SU-DHL-6 (cell line): Measurements from ENCODE around the gene TFEB.
A peak's percentile ranks its signal among the peaks of the same experiment; 100 is the strongest.

Experiments used
- H2AFZ ChIP-seq: fragments of 200-600 bp; sonication (generic); 2 replicates; pipeline ENCODE4 v1.6.1; 2014; ENCODE audit warnings: low read depth, mild to moderate bottlenecking, moderate library complexity, mixed read lengths, antibody characterized with exemption, low read length; ENCODE audit not compliant: severe bottlenecking
- H3F3A ChIP-seq: fragments of 200-600 bp; shearing (Covaris generic); 2 replicates; pipeline ENCODE4 v1.6.0; 2016; ENCODE audit warnings: antibody characterized with exemption, mild to moderate bottlenecking; ENCODE audit not compliant: insufficient read depth
- H3K27ac ChIP-seq: fragments of 200-600 bp; sonication (generic); 2 replicates; pipeline ENCODE4 v1.5.1; 2016; ENCODE audit warnings: low read depth, mild to moderate bottlenecking, low read length, moderate library complexity, mixed read lengths
- H3K27me3 ChIP-seq: fragments of 200-600 bp; sonication (generic), shearing (Covaris generic); 2 replicates; pipeline ENCODE4 v1.6.0; 2014; ENCODE audit warnings: mild to moderate bottlenecking, low read length
- H3K36me3 ChIP-seq: fragments of 200-600 bp; sonication (generic); 2 replicates; pipeline ENCODE4 v1.6.1; 2014; ENCODE audit warnings: mild to moderate bottlenecking, low read length, mixed read lengths
- H3K4me2 ChIP-seq: fragments of 300-600, 200-600 bp; shearing (Covaris generic), sonication (generic); 2 replicates; pipeline ENCODE4 v1.6.0; 2014; ENCODE audit warnings: low read length, low read depth, mild to moderate bottlenecking; ENCODE audit not compliant: poor library complexity, severe bottlenecking
- H3K4me3 ChIP-seq: fragments of 200-600 bp; sonication (generic); 2 replicates; pipeline ENCODE4 v1.5.1; 2014; ENCODE audit warnings: antibody characterized with exemption, low read length, mild to moderate bottlenecking, mixed read lengths; ENCODE audit not compliant: insufficient read depth, poor library complexity, severe bottlenecking
- H3K79me2 ChIP-seq: fragments of 200-600 bp; sonication (generic); 2 replicates; pipeline ENCODE4 v1.6.1; 2014; ENCODE audit warnings: mild to moderate bottlenecking, low read length, moderate library complexity; ENCODE audit not compliant: insufficient read depth
- H3K9ac ChIP-seq: fragments of 200-600 bp; sonication (generic); 2 replicates; pipeline ENCODE4 v1.7.0; 2014; ENCODE audit warnings: mild to moderate bottlenecking, low read length
- H3K9me2 ChIP-seq: fragments of 200-600 bp; sonication (generic); replicated peaks from 2 replicates; pipeline ENCODE4 v1.6.1; 2014; ENCODE audit warnings: low read length; ENCODE audit not compliant: insufficient read depth
- H3K9me3 ChIP-seq: fragments of 200-600 bp; sonication (generic); 2 replicates; pipeline ENCODE4 v1.6.1; 2014; ENCODE audit warnings: low read length, mixed read lengths; ENCODE audit not compliant: insufficient read depth
- H4K20me1 ChIP-seq: fragments of 200-600 bp; sonication (generic); 2 replicates; pipeline ENCODE4 v1.6.1; 2014; ENCODE audit warnings: low read depth, mild to moderate bottlenecking, antibody characterized with exemption, low read length, moderate library complexity, mixed read lengths
- EZH2phosphoT487 ChIP-seq: fragments of 200-600 bp; sonication (generic), shearing (Covaris generic); conservative IDR thresholded peaks from 2 replicates; pipeline ENCODE4 v1.6.1; 2018; ENCODE audit warnings: mild to moderate bottlenecking, antibody characterized with exemption, low read length, moderate library complexity, mixed read lengths
- TF ChIP-seq, protein P1 (sequence below): fragments of 200-600 bp; sonication (generic); IDR thresholded peaks from one replicate; pipeline ENCODE4 v1.5.1; 2017; ENCODE audit warnings: antibody characterized with exemption, mild to moderate bottlenecking, low read length, moderate library complexity; ENCODE audit not compliant: insufficient read depth, poor library complexity, severe bottlenecking

Gene TFEB

DNA sequence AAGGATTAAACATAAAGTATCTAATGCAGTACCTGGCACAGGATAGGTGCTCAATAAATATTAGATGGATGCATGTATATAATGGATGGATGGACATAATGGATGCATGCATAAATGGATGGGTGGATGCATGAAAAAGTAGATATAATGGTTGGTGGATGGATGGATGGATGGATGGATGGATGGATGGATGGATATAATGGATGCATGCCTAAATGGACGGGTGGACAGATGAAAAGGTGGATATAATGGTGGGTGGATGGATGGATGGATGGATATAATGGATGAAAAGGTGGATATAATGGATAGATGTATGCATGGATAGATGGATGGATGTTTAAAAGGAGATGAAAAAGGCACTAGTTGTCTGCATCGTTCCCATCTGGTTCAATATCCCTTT lies 26.0 kb downstream of the TFEB start:
- no peaks in the 10 kb centered on the region for H3K36me3 ChIP-seq
- no peak overlapping the region for H3K9ac ChIP-seq
- no peaks in the 10 kb centered on the region for H3K27me3 ChIP-seq
- no peaks in the 10 kb centered on the region for H3K9me3 ChIP-seq
- H2AFZ ChIP-seq = no peak overlapping the region
- H3K4me2 ChIP-seq = no peak overlapping the region
- H3K27ac ChIP-seq = peak overlapping the region; percentile 93; the same call in 1 of the 2 replicates
- no peaks in the 10 kb centered on the region for H3K9me2 ChIP-seq
- H3F3A ChIP-seq = peaks cover 62% of the 10 kb centered on the region
- H3K79me2 ChIP-seq = peaks cover 50% of the 10 kb centered on the region
- no peaks in the 10 kb centered on the region for H4K20me1 ChIP-seq
- TF ChIP-seq EZH2phosphoT487 = no peak
- TF ChIP-seq, protein P1, sequence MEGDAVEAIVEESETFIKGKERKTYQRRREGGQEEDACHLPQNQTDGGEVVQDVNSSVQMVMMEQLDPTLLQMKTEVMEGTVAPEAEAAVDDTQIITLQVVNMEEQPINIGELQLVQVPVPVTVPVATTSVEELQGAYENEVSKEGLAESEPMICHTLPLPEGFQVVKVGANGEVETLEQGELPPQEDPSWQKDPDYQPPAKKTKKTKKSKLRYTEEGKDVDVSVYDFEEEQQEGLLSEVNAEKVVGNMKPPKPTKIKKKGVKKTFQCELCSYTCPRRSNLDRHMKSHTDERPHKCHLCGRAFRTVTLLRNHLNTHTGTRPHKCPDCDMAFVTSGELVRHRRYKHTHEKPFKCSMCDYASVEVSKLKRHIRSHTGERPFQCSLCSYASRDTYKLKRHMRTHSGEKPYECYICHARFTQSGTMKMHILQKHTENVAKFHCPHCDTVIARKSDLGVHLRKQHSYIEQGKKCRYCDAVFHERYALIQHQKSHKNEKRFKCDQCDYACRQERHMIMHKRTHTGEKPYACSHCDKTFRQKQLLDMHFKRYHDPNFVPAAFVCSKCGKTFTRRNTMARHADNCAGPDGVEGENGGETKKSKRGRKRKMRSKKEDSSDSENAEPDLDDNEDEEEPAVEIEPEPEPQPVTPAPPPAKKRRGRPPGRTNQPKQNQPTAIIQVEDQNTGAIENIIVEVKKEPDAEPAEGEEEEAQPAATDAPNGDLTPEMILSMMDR = no peak
- H3K4me3 ChIP-seq = no peak overlapping the region

DNA sequence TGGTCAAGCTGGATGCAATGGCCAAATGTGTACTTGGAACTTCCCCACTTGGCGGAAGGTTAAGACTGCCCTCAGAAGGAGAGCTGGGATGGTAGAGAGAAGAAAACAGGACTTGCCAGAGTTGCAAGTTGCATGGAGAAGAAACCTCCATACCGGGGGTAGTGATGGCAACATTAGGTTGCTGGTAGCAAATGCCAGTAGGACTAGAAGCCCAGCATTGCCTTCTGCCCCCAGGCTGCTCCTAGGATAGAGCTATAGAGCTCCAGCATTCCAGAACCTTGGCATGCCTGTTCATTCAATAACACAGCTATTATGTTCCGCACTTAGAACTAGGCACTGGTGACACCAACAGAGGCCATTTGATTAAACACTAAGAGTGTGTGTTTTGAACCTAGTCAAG lies 26.6 kb downstream of the TFEB start:
- no peak overlapping the region for H3K4me2 ChIP-seq
- H2AFZ ChIP-seq = no peak overlapping the region
- H3K27me3 ChIP-seq = no peaks in the 10 kb centered on the region
- no peaks in the 10 kb centered on the region for H4K20me1 ChIP-seq
- H3K36me3 ChIP-seq = no peaks in the 10 kb centered on the region
- peak overlapping the region; percentile 93 for H3K27ac ChIP-seq
- TF ChIP-seq EZH2phosphoT487 = no peak
- TF ChIP-seq, protein P1 = no peak
- H3K9me2 ChIP-seq = no peaks in the 10 kb centered on the region
- peaks cover 50% of the 10 kb centered on the region for H3K79me2 ChIP-seq
- H3K9ac ChIP-seq = no peak overlapping the region
- no peaks in the 10 kb centered on the region for H3K9me3 ChIP-seq
- no peak overlapping the region for H3K4me3 ChIP-seq
- H3F3A ChIP-seq = peaks cover 65% of the 10 kb centered on the region

DNA sequence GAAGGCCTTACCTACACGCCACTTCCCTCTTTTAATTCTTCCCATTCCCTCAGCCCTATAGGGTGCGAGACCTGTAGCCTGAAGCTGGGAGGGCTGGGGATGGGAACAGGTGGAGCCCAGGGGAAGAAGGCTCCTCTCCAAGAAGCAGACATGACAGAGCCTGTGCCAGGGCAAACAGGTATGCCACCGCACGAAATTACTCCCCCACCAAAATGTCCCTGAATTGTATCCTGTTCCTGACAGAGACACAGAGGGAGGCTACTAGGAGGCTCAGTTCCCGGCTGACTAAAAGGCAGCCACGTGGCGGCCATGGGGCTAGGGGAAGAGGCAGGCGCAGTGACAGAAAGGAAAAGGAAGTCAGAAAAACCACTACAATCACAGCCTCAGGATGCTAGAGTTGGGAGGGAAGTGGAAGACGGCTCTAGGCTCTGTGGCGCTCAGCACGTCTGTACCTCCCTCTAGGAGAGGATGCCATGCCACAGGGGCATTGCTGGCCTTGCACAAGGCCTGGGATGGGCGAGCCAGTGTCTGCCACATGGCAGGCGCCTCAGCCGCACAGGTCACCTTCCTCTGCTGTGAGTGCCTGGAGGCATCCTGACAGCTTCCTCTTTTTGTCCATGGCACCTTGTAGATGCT lies 27.7 kb downstream of the TFEB start:
- TF ChIP-seq EZH2phosphoT487 = no peak
- TF ChIP-seq, protein P1 = no peak
- no peaks in the 10 kb centered on the region for H3K27me3 ChIP-seq
- H3K9ac ChIP-seq = peak overlapping the region; percentile 69
- H3K4me2 ChIP-seq = peak overlapping the region; percentile 79
- H4K20me1 ChIP-seq = no peaks in the 10 kb centered on the region
- peaks cover 65% of the 10 kb centered on the region for H3F3A ChIP-seq
- H3K79me2 ChIP-seq = peaks cover 52% of the 10 kb centered on the region
- peak overlapping the region; percentile 93 for H3K27ac ChIP-seq
- H2AFZ ChIP-seq = no peak overlapping the region
- H3K9me2 ChIP-seq = no peaks in the 10 kb centered on the region
- H3K9me3 ChIP-seq = no peaks in the 10 kb centered on the region
- no peak overlapping the region for H3K4me3 ChIP-seq
- H3K36me3 ChIP-seq = no peaks in the 10 kb centered on the region
